A549 treated with CpdA at 1 μM for 4 hours (cell line): Measurements from ENCODE around the gene SYT6. TPM values are rescaled to one million over a fixed set of nuclear protein-coding genes. Genes with fewer than 3 reads are reported as not detected.

Experiments used
- total RNA-seq: library from RNA; stranded (reverse); fragments of 200-300 nt; extraction: Qiagen RNA extraction; gene quantifications from 5 replicates; pipeline ENCODE4 v1.2.3, GENCODE V29; 2022; ENCODE audit warnings: low read depth

SYT6 gene, protein sequence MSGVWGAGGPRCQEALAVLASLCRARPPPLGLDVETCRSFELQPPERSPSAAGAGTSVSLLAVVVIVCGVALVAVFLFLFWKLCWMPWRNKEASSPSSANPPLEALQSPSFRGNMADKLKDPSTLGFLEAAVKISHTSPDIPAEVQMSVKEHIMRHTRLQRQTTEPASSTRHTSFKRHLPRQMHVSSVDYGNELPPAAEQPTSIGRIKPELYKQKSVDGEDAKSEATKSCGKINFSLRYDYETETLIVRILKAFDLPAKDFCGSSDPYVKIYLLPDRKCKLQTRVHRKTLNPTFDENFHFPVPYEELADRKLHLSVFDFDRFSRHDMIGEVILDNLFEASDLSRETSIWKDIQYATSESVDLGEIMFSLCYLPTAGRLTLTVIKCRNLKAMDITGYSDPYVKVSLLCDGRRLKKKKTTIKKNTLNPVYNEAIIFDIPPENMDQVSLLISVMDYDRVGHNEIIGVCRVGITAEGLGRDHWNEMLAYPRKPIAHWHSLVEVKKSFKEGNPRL
- 0.66 to 0.90 TPM (median 0.72 TPM) in 5 replicates for total RNA-seq

DNA sequence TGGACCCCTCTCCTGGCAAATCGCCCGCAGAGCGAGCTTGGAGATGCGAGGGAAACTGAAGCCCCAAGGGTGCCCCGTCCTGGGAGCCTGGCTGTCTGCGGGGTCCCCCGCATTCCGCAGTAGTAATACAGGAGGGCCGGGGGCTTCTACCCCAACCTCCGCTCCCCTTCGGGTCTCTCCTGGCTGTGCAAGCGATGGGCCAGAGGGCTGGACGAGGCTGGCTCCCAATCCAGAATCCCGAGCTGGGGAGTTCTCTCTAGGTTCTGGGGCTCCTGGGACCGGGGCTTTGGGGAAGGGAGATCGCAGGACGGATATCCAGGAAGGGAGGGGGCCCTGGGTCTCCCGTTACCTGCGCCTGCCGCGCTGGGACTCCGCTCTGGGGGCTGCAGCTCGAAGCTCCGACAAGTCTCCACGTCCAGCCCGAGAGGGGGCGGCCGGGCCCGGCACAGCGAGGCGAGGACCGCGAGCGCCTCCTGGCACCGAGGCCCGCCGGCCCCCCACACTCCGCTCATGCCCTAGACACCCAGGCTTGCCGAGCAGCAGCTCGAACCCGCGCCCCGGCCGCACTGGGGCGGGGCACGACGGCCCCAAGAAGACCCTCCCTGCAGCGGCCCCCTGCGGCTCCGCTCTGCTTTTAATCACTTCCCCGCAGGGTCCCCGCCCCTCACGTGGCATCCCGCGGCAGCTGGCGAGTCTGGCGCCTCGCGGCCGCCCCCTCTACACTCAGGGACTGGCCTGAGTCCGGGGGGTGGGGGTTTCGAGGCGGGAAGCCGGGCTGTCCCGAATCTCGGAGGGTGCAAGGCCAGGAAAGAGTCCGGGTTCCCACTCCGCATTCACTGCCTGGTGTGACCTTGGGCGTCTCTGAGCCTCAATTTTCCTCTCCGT is at the start of gene SYT6:
TSS of gene SYT6 (minus strand) at position 609 of the 885 bp plus-strand sequence. CDS start at position 512, 97 bp downstream.

Other genes with a start within 250 kb of the SYT6 start
- gene AP4B1, start 249.1 kb downstream of the SYT6 start, total RNA-seq: 8.6 to 11.7 TPM (median 9.7 TPM) in 5 replicates
- 7.7 to 10.9 TPM (median 9.7 TPM) in 5 replicates for gene DCLRE1B, start 248.5 kb downstream of the SYT6 start, total RNA-seq
- gene HIPK1, start 224.5 kb downstream of the SYT6 start, total RNA-seq: 15.1 to 16.6 TPM (median 15.7 TPM) in 5 replicates
- gene OLFML3, start 174.4 kb downstream of the SYT6 start, total RNA-seq: 3.4 to 4.1 TPM (median 4.1 TPM) in 5 replicates